Measurements from ENCODE around the gene ITGAL.

The ITGAL gene

GRCh38 chr16:30525844-30526136 lies 53.2 kb downstream of the ITGAL start:
- peak overlapping the region; percentile 77 for H3K4me3 Mint-ChIP-seq
- DNase-seq (ENCODE audit: low spot score in 2 of 2) = no peak
- H3K36me3 Mint-ChIP-seq = peaks cover 45% of the 10 kb centered on the region
- H3K4me1 Mint-ChIP-seq = peaks cover 40% of the 10 kb centered on the region
- no peaks in the 10 kb centered on the region for H3K9me3 Mint-ChIP-seq
- peak overlapping the region; percentile 67 for H3K27ac Mint-ChIP-seq
- no peak for ATAC-seq

- H3K36me3 Mint-ChIP-seq = peaks cover 45% of the 10 kb centered on the region
- H3K4me1 Mint-ChIP-seq = peaks cover 40% of the 10 kb centered on the region
- H3K27ac Mint-ChIP-seq = peak within 1 kb of the TSS; percentile 93
- DNase-seq (ENCODE audit: low spot score in 2 of 2) (peak; percentile 42 to 76), ATAC-seq (peak; percentile 44)
- H3K9me3 Mint-ChIP-seq = no peaks in the 10 kb centered on the region
- H3K4me3 Mint-ChIP-seq = peak within 1 kb of the TSS; percentile 77
These were observed 53.7 kb downstream of the ITGAL start, which contains the start of gene ZNF768 for GRCh38 chr16:30526137-30526822. Gene ZNF768, minus strand, starts transcription at chr16:30526566. Its CDS starts 153 bp downstream, at chr16:30526413.

- ATAC-seq (peak; percentile 89), DNase-seq (ENCODE audit: low spot score in 2 of 2) (peak; percentile 87 to 97)
- Mint-ChIP-seq H3K27ac (peak overlapping the region; percentile 93), H3K9me3 (no peaks in the 10 kb centered on the region), H3K4me1 (peaks cover 38% of the 10 kb centered on the region), H3K4me3 (peak overlapping the region; percentile 77), H3K36me3 (peaks cover 45% of the 10 kb centered on the region)
These were observed 54.5 kb downstream of the ITGAL start for GRCh38 chr16:30526823-30527634.

- H3K9me3 Mint-ChIP-seq = no peaks in the 10 kb centered on the region
- ATAC-seq (no peak), DNase-seq (ENCODE audit: low spot score in 2 of 2) (no peak)
- H3K27ac Mint-ChIP-seq = peak overlapping the region; percentile 93
- peak overlapping the region; percentile 77 for H3K4me3 Mint-ChIP-seq
- peaks cover 32% of the 10 kb centered on the region for H3K4me1 Mint-ChIP-seq
- H3K36me3 Mint-ChIP-seq = peaks cover 40% of the 10 kb centered on the region
These were observed 55.2 kb downstream of the ITGAL start for GRCh38 chr16:30527635-30528178.

GRCh38 chr16:30528799-30529457 lies 56.4 kb downstream of the ITGAL start:
- H3K9me3 Mint-ChIP-seq = no peaks in the 10 kb centered on the region
- peak overlapping the region; percentile 74 for H3K27ac Mint-ChIP-seq
- peak overlapping the region; percentile 26 for H3K4me3 Mint-ChIP-seq
- peaks cover 37% of the 10 kb centered on the region for H3K4me1 Mint-ChIP-seq
- H3K36me3 Mint-ChIP-seq = peaks cover 28% of the 10 kb centered on the region
- ATAC-seq (no peak), DNase-seq (ENCODE audit: low spot score in 2 of 2) (no peak)

- DNase-seq (ENCODE audit: low spot score in 2 of 2) (no peak), ATAC-seq (no peak)
- Mint-ChIP-seq H3K4me3 (no peak overlapping the region), H3K36me3 (peaks cover 28% of the 10 kb centered on the region), H3K27ac (peak overlapping the region; percentile 74), H3K9me3 (no peaks in the 10 kb centered on the region), H3K4me1 (peaks cover 32% of the 10 kb centered on the region)
These were observed 57.9 kb downstream of the ITGAL start for GRCh38 chr16:30530163-30531037.

DNA sequence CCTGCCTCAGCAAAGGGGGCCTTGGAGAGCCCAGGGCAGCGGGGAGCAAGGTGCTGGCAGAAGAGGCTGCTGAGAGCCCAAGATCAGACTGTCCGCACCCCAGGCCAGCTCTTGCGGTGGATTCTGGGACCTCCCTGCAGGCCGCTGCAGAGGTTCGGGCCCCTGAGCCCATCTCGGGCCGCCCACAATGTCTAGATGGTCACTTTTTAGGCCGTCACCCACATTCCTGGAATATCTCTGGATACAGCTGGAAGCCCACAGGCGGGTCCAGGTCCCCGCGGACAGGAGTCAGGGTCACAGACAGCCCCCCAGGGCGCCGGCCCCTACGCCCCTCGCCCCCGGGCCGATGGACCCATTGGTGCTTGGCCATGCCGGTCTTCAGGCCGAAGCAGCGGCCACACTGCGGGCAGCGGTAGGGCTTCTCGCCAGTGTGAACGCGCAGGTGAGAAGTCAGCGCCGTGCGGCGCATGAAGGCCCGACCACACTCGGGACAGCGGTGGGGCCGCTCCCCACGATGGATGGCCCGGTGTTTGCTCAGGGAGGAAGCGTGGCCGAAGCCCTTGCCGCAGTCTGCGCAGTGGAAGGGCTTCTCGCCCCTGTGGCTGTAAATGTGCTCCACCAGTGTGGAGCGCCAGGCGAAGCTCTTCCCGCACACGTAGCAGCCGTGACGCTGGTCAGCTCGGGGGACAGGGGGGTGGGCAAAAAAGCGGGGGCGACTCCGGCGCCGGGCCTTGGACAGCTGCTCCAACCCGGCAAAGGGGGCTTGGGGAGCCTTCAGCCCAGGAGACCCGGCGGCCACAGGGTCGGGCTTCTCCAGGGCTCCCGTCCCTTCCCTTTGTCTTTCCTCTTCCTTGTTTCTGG lies 60.0 kb downstream of the ITGAL start:
- Mint-ChIP-seq H3K4me3 (peak overlapping the region; percentile 88), H3K36me3 (peaks cover 45% of the 10 kb centered on the region), H3K4me1 (peaks cover 33% of the 10 kb centered on the region), H3K27ac (peak overlapping the region; percentile 96), H3K9me3 (no peaks in the 10 kb centered on the region)
- DNase-seq (ENCODE audit: low spot score in 2 of 2) (no peak), ATAC-seq (no peak)

DNA sequence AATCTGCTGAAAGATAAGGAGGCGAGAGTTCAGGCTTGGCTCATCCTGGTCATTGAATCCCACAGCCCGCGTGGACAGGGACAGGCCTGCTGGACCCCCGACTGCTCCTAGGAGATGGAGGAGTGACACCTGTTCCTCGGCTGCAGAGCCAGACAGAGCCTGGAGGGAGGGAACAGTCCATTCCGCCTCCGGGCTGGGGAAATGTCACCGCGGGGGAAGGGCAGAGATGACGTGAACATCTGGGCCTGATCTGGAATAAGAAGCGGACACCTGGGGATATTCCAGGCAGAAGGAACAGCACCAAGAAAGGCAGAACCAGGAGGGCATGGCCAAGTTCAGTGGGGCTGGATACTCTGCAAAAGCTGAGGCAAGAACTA lies 60.6 kb downstream of the ITGAL start:
- H3K4me1 Mint-ChIP-seq = peaks cover 28% of the 10 kb centered on the region

GRCh38 chr16:30533748-30534367 lies 61.3 kb downstream of the ITGAL start:
- Mint-ChIP-seq H3K36me3 (peaks cover 55% of the 10 kb centered on the region), H3K4me3 (peak overlapping the region; percentile 88), H3K4me1 (peaks cover 27% of the 10 kb centered on the region), H3K9me3 (no peaks in the 10 kb centered on the region), H3K27ac (peak overlapping the region; percentile 96)
- ATAC-seq = peak; percentile 1
- DNase-seq (ENCODE audit: low spot score in 2 of 2) = no peak

More for the DNA sequence above, 60.6 kb downstream of the ITGAL start:
- DNase-seq (ENCODE audit: low spot score in 2 of 2) = no peak
- Mint-ChIP-seq H3K27ac (peak overlapping the region; percentile 96), H3K36me3 (peaks cover 52% of the 10 kb centered on the region), H3K4me3 (peak overlapping the region; percentile 88), H3K9me3 (no peaks in the 10 kb centered on the region)
- ATAC-seq = no peak

GRCh38 chr16:30534368-30535105 lies 62.0 kb downstream of the ITGAL start, which contains the start of gene ZNF747:
Gene ZNF747, minus strand, starts transcription at chr16:30534858. Its CDS starts 179 bp downstream, at chr16:30534679.
- Mint-ChIP-seq H3K4me3 (peak within 1 kb of the TSS; percentile 88), H3K9me3 (no peaks in the 10 kb centered on the region), H3K36me3 (peaks cover 55% of the 10 kb centered on the region), H3K27ac (peak within 1 kb of the TSS; percentile 96), H3K4me1 (peaks cover 30% of the 10 kb centered on the region)
- ATAC-seq (peak; percentile 87), DNase-seq (ENCODE audit: low spot score in 2 of 2) (peak; percentile 83 to 94)

DNA sequence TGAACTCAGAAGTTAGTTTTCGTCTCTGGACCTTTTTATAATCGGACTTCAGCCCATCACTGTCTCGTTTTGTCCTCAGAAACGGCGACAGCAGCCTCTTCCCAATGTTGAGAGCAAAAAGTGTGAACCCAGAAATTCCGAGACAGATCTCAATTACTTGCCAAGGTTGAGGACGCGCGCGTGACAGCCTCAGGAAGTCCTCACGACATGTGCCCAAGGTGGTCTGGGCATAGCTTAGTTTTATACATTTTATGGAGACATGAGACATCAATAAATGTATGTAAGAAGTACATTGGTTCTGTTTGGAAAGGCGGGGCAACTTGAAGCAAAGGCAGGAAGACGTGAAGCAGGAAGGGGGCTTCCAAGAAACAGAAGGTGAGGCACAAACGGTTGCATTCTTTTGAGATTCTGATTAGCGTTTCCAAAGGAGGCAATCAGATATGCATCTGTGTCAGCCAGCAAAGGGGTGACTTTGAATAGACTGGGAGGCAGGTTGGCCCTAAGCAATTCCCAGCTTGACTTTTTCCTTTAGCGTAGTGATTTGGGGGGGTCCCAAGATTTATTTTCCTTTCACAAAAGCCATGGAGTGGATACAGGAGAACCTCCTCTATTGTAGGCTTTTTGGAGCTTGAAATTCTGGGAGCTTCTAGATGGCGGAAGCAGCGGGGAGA lies 62.7 kb downstream of the ITGAL start:
- ATAC-seq (peak; percentile 29), DNase-seq (ENCODE audit: low spot score in 2 of 2) (no peak)
- Mint-ChIP-seq H3K4me3 (peak overlapping the region; percentile 88), H3K4me1 (peaks cover 30% of the 10 kb centered on the region), H3K9me3 (no peaks in the 10 kb centered on the region), H3K27ac (peak overlapping the region; percentile 96), H3K36me3 (peaks cover 55% of the 10 kb centered on the region)

- H3K4me1 Mint-ChIP-seq = peaks cover 30% of the 10 kb centered on the region
- peak overlapping the region; percentile 96 for H3K27ac Mint-ChIP-seq
- H3K36me3 Mint-ChIP-seq = peaks cover 51% of the 10 kb centered on the region
- DNase-seq (ENCODE audit: low spot score in 2 of 2) (peak; percentile 43 to 82), ATAC-seq (peak; percentile 81)
- peak overlapping the region; percentile 88 for H3K4me3 Mint-ChIP-seq
- H3K9me3 Mint-ChIP-seq = no peaks in the 10 kb centered on the region
These were observed 63.2 kb downstream of the ITGAL start for GRCh38 chr16:30535777-30536190.

All from stimulated activated effector memory CD8-positive, alpha-beta T cell treated with anti-CD3 and anti-CD28 coated beads, Interleukin-12 subunit alpha, Interleukin-12 subunit beta, amount 100 ng/mL, for 72 hours (primary cell).